A549 (cell line): ENCODE measurements around the gene CTAG1B. TPM values are rescaled to one million over a fixed set of nuclear protein-coding genes. Genes with fewer than 3 reads are reported as not detected.
"Not testable (repeated sequence)": the region's sequence is repeated elsewhere in the genome, so short reads cannot be mapped to it uniquely, and the experiment has no call there.

ENCODE experiments used
- ATAC-seq, 2 experiments: fragments of 200-7000 bp in 1 of 2; fragments of >200 bp in 1 of 2; cut with Nextera tagmentation in 1 of 2; cut with Tn5 transposase in 1 of 2; 3 replicates each; pipeline versions ENCODE4 v1.8.0 to v1.9.1; 2018 to 2020; ENCODE audit warnings: mild to moderate bottlenecking in 1 of 2, moderate library complexity in 1 of 2
- CTCF ChIA-PET: fragments of 300-600 bp; sonication (Branson Sonifier 250); formaldehyde crosslinking; extraction: SDS; loops from one replicate; lab custom pipeline; 2021; ENCODE audit warnings: antibody characterized with exemption, inconsistent platforms; lab: Yijun Ruan, JAX
- POLR2A ChIA-PET: fragments of 350-600 bp; formaldehyde crosslinking; extraction: SDS; loops from one replicate; lab custom pipeline; 2021; ENCODE audit warnings: antibody characterized with exemption, inconsistent platforms; lab: Yijun Ruan, JAX
- DNase-seq, 2 experiments: peaks; one replicate each; pipeline versions ENCODE4 v3.0.0 to v3.0.0-alpha.2; 2011 to 2016; ENCODE audit warnings: low read depth in 1 of 2, low spot score in 1 of 2
- FAIRE-seq: peaks from 2 replicates; lab custom pipeline; 2011; peaks lifted over from hg19 to GRCh38; lab: Jason Lieb, UNC
- H3K27ac ChIP-seq, 2 experiments: fragments of >200 bp; sonication (Bioruptor Twin); formaldehyde crosslinking; 3 replicates each; pipeline ENCODE4 v1.5.1; 2016 to 2017
- H3K4me1 ChIP-seq: fragments of >200 bp; sonication (Bioruptor Twin); formaldehyde crosslinking; 3 replicates; pipeline ENCODE4 v1.6.1; 2016
- H3K4me2 ChIP-seq: fragments of >200 bp; sonication (Bioruptor Twin); formaldehyde crosslinking; 3 replicates; pipeline ENCODE4 v1.6.1; 2016
- H3K4me3 ChIP-seq: fragments of >200 bp; sonication (Bioruptor Twin); formaldehyde crosslinking; 3 replicates; pipeline ENCODE4 v1.5.1; 2016
- H3K9me3 ChIP-seq: fragments of >200 bp; sonication (Bioruptor Twin); formaldehyde crosslinking; 3 replicates; pipeline ENCODE4 v1.6.1; 2016
- BHLHE40 ChIP-seq: IDR thresholded peaks from 2 replicates; pipeline ENCODE4 v1.6.1; 2012; ENCODE audit warnings: low read depth, low read length, inconsistent platforms
- CBX8 ChIP-seq: fragments of 200-600 bp; sonication (generic); IDR thresholded peaks from 2 replicates; pipeline ENCODE4 v1.6.1; 2016
- CEBPB ChIP-seq, 2 experiments: fragments of >200 bp in 1 of 2; sonication (Bioruptor Twin) in 1 of 2; formaldehyde crosslinking in 1 of 2; IDR thresholded peaks; 2 replicates each; pipeline ENCODE4 v1.6.1; 2012 to 2016
- CHD2 ChIP-seq: fragments of 150-350 bp; IDR thresholded peaks from 2 replicates; pipeline ENCODE4 v1.6.1; 2014; ENCODE audit warnings: low read length; ENCODE audit not compliant: partially characterized antibody
- EHF ChIP-seq: fragments of 250-450 bp; sonication (Bioruptor Pico); IDR thresholded peaks from 2 replicates; pipeline ENCODE4 v1.5.0; 2020; ENCODE audit warnings: mild to moderate bottlenecking
- EHMT2 ChIP-seq: fragments of 200-600 bp; sonication (generic); IDR thresholded peaks from 2 replicates; pipeline ENCODE4 v1.6.1; 2016; ENCODE audit warnings: antibody characterized with exemption, low read depth, mild to moderate bottlenecking, moderate library complexity
- EP300 ChIP-seq, 2 experiments: fragments of >200 bp; sonication (Bioruptor Twin); formaldehyde crosslinking; IDR thresholded peaks; 2 replicates in 1 of 2; 3 replicates in 1 of 2; pipeline ENCODE4 v1.6.1; 2016 to 2017
- ESRRA ChIP-seq: fragments of 150-350 bp; IDR thresholded peaks from 2 replicates; pipeline ENCODE4 v1.6.1; 2014; ENCODE audit warnings: mild to moderate bottlenecking, low read length, borderline replicate concordance
- FOSB ChIP-seq: fragments of 250-450 bp; sonication (Bioruptor Pico); IDR thresholded peaks from 2 replicates; pipeline ENCODE4 v1.5.0; 2020; ENCODE audit warnings: mild to moderate bottlenecking, moderate library complexity
- FOXS1 ChIP-seq: fragments of 250-450 bp; sonication (Bioruptor Pico); IDR thresholded peaks from 2 replicates; pipeline ENCODE4 v1.5.0; 2020; ENCODE audit warnings: mild to moderate bottlenecking, moderate library complexity
- HDAC2 ChIP-seq: fragments of 200-600 bp; sonication (generic); IDR thresholded peaks from 2 replicates; pipeline ENCODE4 v1.6.1; 2016
- HOXA7 ChIP-seq: fragments of 250-450 bp; sonication (Bioruptor Pico); IDR thresholded peaks from 2 replicates; pipeline ENCODE4 v1.5.0; 2020; ENCODE audit warnings: mild to moderate bottlenecking, moderate library complexity
- HOXB13 ChIP-seq: fragments of 250-450 bp; sonication (Bioruptor Pico); IDR thresholded peaks from 2 replicates; pipeline ENCODE4 v1.5.0; 2020; ENCODE audit warnings: low read depth, mild to moderate bottlenecking, moderate library complexity
- HOXB5 ChIP-seq: fragments of 250-450 bp; sonication (Bioruptor Pico); IDR thresholded peaks from 2 replicates; pipeline ENCODE4 v1.5.0; 2020; ENCODE audit warnings: mild to moderate bottlenecking, moderate library complexity
- JUN ChIP-seq, 2 experiments: fragments of >200 bp; sonication (Bioruptor Twin); formaldehyde crosslinking; IDR thresholded peaks; 2 replicates in 1 of 2; 3 replicates in 1 of 2; pipeline ENCODE4 v1.6.1; 2016 to 2017
- MAFK ChIP-seq: fragments of 450-650 bp; IDR thresholded peaks from 2 replicates; pipeline ENCODE4 v1.6.1; 2014; ENCODE audit not compliant: partially characterized antibody
- MAZ ChIP-seq: fragments of 150-350 bp; IDR thresholded peaks from 2 replicates; pipeline ENCODE4 v1.6.1; 2014; ENCODE audit warnings: antibody characterized with exemption, low read depth, low read length, borderline replicate concordance
- NFE2L2 ChIP-seq: fragments of 150-350 bp; conservative IDR thresholded peaks from 2 replicates; pipeline ENCODE4 v1.6.1; 2014; ENCODE audit warnings: low read length
- POLR2AphosphoS2 ChIP-seq: conservative IDR thresholded peaks from 2 replicates; pipeline ENCODE4 v1.6.1; 2012; ENCODE audit warnings: low read length, improper control_type of control experiment, inconsistent platforms
- RARB ChIP-seq: fragments of 250-450 bp; sonication (Bioruptor Pico); IDR thresholded peaks from 2 replicates; pipeline ENCODE4 v1.8.0; 2021; ENCODE audit warnings: mild to moderate bottlenecking, moderate library complexity
- RFX5 ChIP-seq: fragments of 450-650 bp; IDR thresholded peaks from 2 replicates; pipeline ENCODE4 v1.7.1; 2014; ENCODE audit warnings: antibody characterized with exemption, mild to moderate bottlenecking, moderate library complexity
- RNF2 ChIP-seq: fragments of 200-600 bp; sonication (generic); IDR thresholded peaks from 2 replicates; pipeline ENCODE4 v1.6.1; 2016; ENCODE audit warnings: low read depth, mild to moderate bottlenecking, antibody characterized with exemption, moderate library complexity, borderline replicate concordance
- TFCP2L1 ChIP-seq: fragments of 250-450 bp; sonication (Bioruptor Pico); IDR thresholded peaks from 2 replicates; pipeline ENCODE4 v1.5.0; 2021; ENCODE audit warnings: mild to moderate bottlenecking
- ZFP36 ChIP-seq: fragments of 450-650 bp; IDR thresholded peaks from 2 replicates; pipeline ENCODE4 v1.6.1; 2014; ENCODE audit warnings: borderline replicate concordance; ENCODE audit not compliant: partially characterized antibody
- ZNF302 ChIP-seq: fragments of 250-450 bp; sonication (Bioruptor Pico); IDR thresholded peaks from 2 replicates; pipeline ENCODE4 v1.9.0; 2021; ENCODE audit warnings: inconsistent platforms, mild to moderate bottlenecking, moderate library complexity
- ZSCAN20 ChIP-seq: fragments of 250-450 bp; sonication (Bioruptor Pico); IDR thresholded peaks from 2 replicates; pipeline ENCODE4 v1.8.0; 2022; ENCODE audit warnings: mild to moderate bottlenecking, moderate library complexity
- WGBS: methylation state at CpG from one replicate; pipeline ENCODE4 v1.1.6; 2017; ENCODE audit errors: missing lambda C conversion rate; 5-methylcytosine and 5-hydroxymethylcytosine counted together
- polyA plus RNA-seq, 4 experiments: library from polyadenylated mRNA; depleted of rRNA in 3 of 4; stranded (reverse); fragments of >200 nt; fragmentation: RNase III in 1 of 4; extraction: RNeasy Plus Mini Kit Qiagen cat#74134 plus additional on column Dnase treatment in 1 of 4; gene quantifications; 2 replicates in 3 of 4; 3 replicates in 1 of 4; pipeline ENCODE4 v1.2.3, GENCODE V29; 2011 to 2017
- TF ChIP-seq, protein P1 (sequence below): IDR thresholded peaks from 2 replicates; pipeline ENCODE4 v1.6.1; 2012
- TF ChIP-seq, protein P2 (sequence below): fragments of 250-450 bp; sonication (Bioruptor Pico); IDR thresholded peaks from 2 replicates; pipeline ENCODE4 v1.5.0; 2021; ENCODE audit warnings: mild to moderate bottlenecking, moderate library complexity, borderline replicate concordance
- TF ChIP-seq, protein P3 (sequence below): fragments of >200 bp; sonication (Bioruptor Twin); formaldehyde crosslinking; IDR thresholded peaks from 2 replicates; pipeline ENCODE4 v1.6.1; 2016
- TF ChIP-seq, protein P4 (sequence below): IDR thresholded peaks from 2 replicates; pipeline ENCODE4 v1.6.1; 2012

CTAG1B gene
- polyA plus RNA-seq, 2 of the 4 experiments (the other 2 are of a cell fraction) = not detected

DNA sequence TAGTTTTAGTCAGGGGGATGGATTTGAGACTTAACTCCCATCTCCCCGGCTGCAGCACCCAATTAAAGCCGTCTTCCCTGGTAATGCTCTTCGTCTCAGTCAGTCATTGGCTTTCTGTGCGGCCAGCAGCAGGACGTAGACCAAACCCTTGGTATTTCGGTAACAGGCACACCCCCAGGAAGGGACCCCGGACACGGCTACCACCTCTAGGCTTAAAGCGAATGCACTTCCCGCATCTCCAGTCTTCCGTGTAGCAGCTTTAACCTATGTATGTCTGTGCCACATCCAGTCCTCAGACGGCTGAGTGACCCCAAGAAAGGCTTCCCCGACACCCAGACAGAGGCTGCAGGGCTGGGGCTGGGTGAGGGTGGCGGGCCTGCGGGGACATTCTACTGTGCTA lies 35.8 kb upstream of the CTAG1B start:
- ChIA-PET CTCF (no interaction called here), POLR2A (no interaction called here)
- Histone ChIP-seq H3K4me2 (no peak overlapping the region), H3K4me1 (no peaks in the 10 kb centered on the region), H3K9me3 (no peaks in the 10 kb centered on the region), H3K27ac (no peak overlapping the region), H3K4me3 (no peak overlapping the region)
- TF ChIP-seq, protein P1, sequence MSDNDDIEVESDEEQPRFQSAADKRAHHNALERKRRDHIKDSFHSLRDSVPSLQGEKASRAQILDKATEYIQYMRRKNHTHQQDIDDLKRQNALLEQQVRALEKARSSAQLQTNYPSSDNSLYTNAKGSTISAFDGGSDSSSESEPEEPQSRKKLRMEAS = no peak
- TF ChIP-seq EHMT2 (no peak), CHD2 (no peak), HOXB5 (no peak), CEBPB (IDR thresholded peaks at IDR 0.05) (no peak), RNF2 (no peak), BHLHE40 (no peak), FOSB (CRISPR knock-in tag) (no peak), HDAC2 (no peak), CBX8 (no peak), HOXB13 (CRISPR knock-in tag) (no peak), FOXS1 (CRISPR knock-in tag) (no peak), ZFP36 (no peak), JUN (IDR thresholded peaks at IDR 0.05) (no peak), ZSCAN20 (no peak)
- TF ChIP-seq, protein P2, sequence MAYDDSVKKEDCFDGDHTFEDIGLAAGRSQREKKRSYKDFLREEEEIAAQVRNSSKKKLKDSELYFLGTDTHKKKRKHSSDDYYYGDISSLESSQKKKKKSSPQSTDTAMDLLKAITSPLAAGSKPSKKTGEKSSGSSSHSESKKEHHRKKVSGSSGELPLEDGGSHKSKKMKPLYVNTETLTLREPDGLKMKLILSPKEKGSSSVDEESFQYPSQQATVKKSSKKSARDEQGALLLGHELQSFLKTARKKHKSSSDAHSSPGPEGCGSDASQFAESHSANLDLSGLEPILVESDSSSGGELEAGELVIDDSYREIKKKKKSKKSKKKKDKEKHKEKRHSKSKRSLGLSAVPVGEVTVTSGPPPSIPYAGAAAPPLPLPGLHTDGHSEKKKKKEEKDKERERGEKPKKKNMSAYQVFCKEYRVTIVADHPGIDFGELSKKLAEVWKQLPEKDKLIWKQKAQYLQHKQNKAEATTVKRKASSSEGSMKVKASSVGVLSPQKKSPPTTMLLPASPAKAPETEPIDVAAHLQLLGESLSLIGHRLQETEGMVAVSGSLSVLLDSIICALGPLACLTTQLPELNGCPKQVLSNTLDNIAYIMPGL (CRISPR knock-in tag) = no peak
- TF ChIP-seq, protein P3, sequence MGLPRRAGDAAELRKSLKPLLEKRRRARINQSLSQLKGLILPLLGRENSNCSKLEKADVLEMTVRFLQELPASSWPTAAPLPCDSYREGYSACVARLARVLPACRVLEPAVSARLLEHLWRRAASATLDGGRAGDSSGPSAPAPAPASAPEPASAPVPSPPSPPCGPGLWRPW = no peak
- DNase-seq = no peak
- FAIRE-seq = no peak
- ATAC-seq = no peak
- 86% methylated on average over 5 of the region's 15 CpGs for WGBS

DNA sequence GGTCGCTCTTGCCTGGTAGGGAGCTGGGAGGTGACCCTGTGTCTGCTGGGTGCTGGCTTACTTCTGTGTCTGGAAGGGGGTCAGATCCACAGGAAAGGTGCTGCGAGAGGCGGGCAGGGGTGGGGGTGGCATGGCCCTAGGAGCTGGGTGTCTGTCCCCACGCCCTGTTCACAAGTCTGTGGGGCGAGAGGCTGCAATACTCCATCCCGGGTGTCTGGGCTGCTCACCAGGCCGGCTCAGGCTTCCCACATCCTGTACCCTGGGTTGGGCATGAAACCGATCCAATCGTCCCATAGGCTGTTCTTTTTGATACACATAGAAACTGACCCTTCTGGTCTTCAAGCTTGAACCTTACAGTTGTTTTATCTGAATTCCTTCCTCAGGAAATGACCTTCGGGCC lies 35.3 kb upstream of the CTAG1B start:
- 61% methylated on average over 7 of the region's 10 CpGs for WGBS
- DNase-seq (no peak), ATAC-seq (no peak), FAIRE-seq (no peak)
- TF ChIP-seq HOXB13 (CRISPR knock-in tag) (no peak), HOXA7 (CRISPR knock-in tag) (no peak), MAFK (no peak)
- Histone ChIP-seq H3K4me3 (no peak overlapping the region), H3K4me1 (no peaks in the 10 kb centered on the region), H3K4me2 (no peak overlapping the region), H3K27ac (no peak overlapping the region), H3K9me3 (no peaks in the 10 kb centered on the region)
- POLR2A ChIA-PET = no interaction called here
- CTCF ChIA-PET = no interaction called here

DNA sequence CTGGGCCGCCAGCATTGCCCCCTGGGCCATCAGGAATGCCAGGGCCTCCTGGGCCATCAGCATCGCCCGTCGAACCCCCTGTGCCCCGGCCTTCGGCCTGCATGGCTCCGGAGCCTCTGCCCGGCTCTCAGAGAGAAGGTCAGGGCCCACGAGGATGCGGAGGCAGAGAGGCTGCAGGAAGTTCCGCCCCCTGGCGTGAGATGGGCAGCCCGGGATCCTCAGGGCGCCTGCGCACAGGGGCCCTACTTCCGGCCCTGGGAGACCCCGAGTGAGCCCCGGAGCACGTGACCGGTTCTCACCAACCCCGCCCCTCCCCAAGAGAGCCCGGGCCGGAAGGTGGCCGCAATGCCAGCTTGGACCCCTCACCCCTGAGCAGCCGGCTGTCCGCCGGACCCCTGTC lies 34.3 kb upstream of the CTAG1B start, which contains the start of gene CTAG2:
TSS of gene CTAG2 (minus strand) at position 167 of the 400 bp plus-strand sequence. CDS start at position 103, 64 bp downstream.
- not testable (repeated sequence) for H3K4me2 ChIP-seq

DNA sequence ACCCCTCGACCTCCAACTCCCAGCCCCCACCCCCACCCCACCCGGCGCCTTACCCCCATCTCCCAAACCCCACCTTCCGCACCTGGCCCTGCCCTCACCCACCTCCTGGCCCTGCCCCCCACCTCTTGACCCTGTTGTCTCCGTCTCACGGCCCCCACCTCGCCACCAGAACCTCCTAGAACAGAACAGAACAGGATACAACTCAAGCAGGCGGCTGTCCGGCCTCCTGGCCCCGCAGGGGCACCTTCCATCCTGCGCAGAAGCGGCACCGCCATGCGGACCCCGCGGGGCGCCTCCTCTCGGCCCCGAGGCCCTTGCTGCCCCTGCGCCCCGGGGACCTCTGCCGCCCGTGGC lies 33.9 kb upstream of the CTAG1B start:
- Histone ChIP-seq H3K4me3 (no peak overlapping the region), H3K4me1 (no peaks in the 10 kb centered on the region), H3K27ac (no peak overlapping the region), H3K9me3 (no peaks in the 10 kb centered on the region), H3K4me2 (no peak overlapping the region)
- WGBS = no CpG with 5 or more reads among the region's 23 CpGs
- FAIRE-seq (no peak), ATAC-seq (no peak), DNase-seq (no peak)
- POLR2A ChIA-PET = no interaction called here
- CTCF ChIA-PET = no interaction called here
- no peak for TF ChIP-seq HOXB13 (CRISPR knock-in tag)
- no peak for TF ChIP-seq EHF (CRISPR knock-in tag)
- TF ChIP-seq ZFP36 = no peak
- no peak for TF ChIP-seq POLR2AphosphoS2
- no peak for TF ChIP-seq NFE2L2
- TF ChIP-seq, protein P1 = no peak
- TF ChIP-seq EP300 (IDR thresholded peaks at IDR 0.05) = no peak
- TF ChIP-seq, protein P4, sequence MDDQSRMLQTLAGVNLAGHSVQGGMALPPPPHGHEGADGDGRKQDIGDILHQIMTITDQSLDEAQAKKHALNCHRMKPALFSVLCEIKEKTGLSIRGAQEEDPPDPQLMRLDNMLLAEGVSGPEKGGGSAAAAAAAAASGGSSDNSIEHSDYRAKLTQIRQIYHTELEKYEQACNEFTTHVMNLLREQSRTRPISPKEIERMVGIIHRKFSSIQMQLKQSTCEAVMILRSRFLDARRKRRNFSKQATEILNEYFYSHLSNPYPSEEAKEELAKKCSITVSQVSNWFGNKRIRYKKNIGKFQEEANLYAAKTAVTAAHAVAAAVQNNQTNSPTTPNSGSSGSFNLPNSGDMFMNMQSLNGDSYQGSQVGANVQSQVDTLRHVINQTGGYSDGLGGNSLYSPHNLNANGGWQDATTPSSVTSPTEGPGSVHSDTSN = no peak
- no peak for TF ChIP-seq TFCP2L1 (CRISPR knock-in tag)
- no peak for TF ChIP-seq RFX5
- no peak for TF ChIP-seq ZNF302 (CRISPR knock-in tag)
- TF ChIP-seq RARB (CRISPR knock-in tag) = no peak
- TF ChIP-seq MAZ = no peak
- TF ChIP-seq ESRRA = no peak
- TF ChIP-seq CHD2 = no peak

More for the DNA sequence above, 34.3 kb upstream of the CTAG1B start, which contains the start of gene CTAG2:
- H3K4me3 ChIP-seq, ATAC-seq, POLR2A ChIA-PET, H3K4me1 ChIP-seq, FAIRE-seq, H3K27ac ChIP-seq, CTCF ChIA-PET, H3K9me3 ChIP-seq, DNase-seq: not testable (repeated sequence)
- WGBS = no CpG with 5 or more reads among the region's 27 CpGs
